HG03066 (cell line): ENCODE data around the gene CECR2.

Experiments used
- ATAC-seq: cut with Tn5 transposase; IDR thresholded peaks from one replicate; pipeline ENCODE4 v1.9.1; 2021; ENCODE audit warnings: low read depth; ENCODE audit not compliant: unreplicated experiment

CECR2 gene

DNA sequence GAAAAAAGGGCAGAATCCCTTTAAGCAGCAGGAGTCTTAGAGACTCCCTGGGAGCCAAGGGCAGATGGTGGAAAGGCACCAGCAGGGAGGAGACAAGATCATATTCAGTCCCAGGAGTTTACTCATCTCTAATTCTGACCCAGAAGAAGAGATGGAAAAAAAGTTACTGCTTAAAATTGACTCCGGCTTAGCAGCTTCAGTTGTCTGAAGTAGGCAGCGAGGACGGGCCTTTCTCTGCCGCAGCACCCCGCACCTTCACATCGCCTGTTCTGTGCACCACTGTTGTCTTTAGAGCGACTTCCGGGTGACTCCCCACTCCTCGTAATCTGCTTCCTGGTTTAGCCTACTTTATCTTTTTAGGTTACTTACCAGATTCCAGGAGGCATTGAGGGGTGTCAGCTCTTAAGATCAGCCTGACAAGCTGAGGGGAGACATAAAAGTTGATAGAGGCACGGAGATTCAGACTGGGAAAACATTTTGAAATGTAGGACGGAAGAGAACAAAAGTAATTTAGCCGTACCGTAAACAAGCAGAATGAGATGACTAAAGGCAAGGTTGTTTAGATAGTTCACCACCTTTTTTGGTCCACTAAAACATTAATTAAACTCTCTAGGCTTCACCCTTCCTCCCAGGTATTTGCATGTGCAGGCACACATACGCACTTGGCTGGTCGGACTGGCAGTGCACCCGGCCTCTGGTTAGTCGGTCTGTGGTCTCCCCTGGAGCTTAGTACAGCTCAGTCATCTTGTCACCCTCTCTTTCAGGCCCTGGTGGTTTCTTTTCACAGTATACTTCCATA lies 74.3 kb downstream of the CECR2 start:
- no peak for ATAC-seq

DNA sequence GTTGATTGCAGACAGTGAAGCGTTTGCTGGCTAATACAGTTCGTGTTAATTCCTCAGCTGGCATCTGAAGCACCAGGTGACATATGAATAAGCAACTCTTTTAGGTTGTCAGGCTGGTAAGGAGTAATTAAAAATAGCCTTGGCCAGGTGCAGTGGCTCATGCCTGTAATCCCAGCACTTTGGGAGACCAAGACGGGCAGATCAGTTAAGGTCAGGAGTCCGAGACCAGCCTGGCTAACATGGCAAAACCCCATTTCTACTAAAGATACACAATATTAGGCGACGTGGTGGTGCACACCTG lies 74.9 kb downstream of the CECR2 start:
- no peak for ATAC-seq

DNA sequence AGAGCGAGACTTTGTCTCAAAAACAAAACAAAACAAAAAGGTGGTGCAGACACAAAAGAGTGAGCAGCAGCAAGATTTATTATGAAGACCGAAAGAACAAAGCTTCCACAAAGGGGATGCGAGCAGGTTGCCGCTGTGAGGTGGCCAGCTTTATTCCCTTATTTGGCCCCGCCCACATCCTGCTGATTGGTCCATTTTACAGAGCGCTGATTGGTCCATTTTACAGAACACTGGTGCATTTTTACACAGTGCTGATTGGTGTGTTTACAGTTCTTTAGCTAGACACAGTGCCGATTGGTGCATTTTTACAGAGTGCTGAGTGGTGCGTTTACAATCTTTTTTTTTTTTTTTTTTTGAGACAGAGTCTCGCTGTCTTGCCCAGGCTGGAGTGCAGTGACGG lies 77.4 kb downstream of the CECR2 start:
- no peak for ATAC-seq

DNA sequence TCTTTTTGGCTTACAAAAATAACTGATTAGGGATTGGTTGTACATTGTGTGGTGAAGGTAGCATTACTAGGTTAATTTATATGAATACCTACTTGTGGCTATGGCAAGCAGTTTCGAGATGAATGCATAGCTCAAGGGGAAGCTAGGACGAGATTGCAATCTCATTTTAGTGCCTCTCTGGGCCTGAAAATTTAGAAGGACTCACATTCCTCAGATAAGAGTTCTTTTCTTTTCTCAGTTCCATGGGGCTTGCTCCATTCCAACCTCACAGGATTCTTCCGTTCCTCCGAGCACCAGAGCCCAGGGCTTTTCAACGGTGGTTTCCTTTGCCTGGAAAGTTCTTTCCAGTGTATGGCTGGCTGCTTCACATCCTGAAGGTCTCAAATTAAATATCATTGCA lies 82.1 kb downstream of the CECR2 start:
- no peak for ATAC-seq

DNA sequence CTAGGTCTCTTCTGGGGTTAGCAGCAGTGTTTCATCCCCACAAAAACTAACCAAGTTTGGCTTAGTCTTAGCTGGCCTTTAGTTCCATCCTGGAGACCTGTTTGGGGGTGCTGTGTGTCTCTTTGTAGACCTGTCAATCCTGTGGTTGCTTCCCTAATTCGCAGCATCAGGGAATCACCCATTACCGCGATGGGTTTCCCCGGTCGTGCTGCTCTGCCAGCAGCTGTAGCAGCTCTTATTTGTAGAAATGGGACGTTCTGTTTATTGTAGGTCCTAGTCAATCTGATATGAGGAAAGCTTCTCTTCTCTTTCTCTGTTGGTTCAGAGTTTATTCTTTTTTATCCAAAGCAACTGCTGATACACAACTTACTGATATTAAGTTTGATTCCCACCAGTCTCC lies 91.6 kb downstream of the CECR2 start:
- no peak for ATAC-seq

DNA sequence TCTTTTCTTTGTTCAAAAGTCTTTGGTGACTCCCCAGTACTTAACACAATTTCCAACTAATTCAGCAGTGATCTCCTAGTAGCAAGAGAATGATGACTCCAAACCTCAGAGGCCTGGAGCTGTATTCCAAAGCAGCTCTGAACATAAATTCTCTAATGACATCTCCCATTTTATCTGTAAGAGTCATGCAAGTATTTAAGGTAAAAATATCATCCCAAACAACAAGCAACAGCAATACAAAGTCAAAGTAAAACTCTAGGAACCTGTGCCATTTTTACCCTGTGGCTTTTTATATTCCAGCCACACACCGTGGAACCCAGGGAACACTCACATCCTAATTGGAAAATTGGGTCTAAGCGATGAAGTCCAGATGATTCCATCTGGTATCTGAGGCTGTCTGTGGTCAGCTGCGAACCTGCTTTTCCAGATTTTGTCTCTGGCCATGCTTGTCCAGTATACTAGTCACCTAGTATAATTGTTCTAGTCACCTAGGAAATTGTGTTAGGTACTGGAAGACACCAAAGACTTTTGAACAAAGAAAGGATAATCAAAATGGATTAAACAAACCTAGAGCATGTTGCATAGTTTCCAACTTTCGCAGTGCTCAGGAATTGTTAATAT lies 101.7 kb downstream of the CECR2 start:
- no peak for ATAC-seq

DNA sequence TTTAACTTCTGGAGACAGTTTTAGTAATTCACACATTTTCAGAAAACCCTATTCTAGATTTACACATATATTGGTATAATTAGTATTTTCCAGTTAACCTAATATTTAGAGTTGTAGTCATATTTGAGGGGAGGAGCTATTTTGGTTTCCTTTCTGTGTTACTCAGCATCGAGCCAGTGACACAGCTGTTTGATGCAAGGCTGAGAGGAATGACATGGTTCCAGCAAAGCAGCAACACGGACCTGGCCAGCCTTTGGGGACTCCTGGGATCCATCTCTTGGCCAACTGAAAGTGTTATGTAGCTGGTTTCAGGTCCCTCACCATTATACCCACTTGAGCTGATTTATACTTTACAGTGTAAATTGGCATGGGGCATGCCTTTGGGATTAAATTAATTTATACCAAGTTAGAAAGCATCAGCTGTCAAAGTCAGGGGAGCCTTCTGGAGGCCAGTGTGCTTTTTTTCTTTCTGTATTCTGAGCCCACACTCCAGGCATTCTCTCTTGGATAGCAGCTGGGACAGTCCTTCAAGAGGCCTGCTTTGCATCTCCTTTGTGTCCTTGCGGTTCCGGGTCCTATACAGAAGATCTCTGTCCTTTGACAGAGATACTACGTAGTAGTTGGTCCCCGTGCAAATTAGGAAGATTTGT lies 102.8 kb downstream of the CECR2 start:
- no peak for ATAC-seq

DNA sequence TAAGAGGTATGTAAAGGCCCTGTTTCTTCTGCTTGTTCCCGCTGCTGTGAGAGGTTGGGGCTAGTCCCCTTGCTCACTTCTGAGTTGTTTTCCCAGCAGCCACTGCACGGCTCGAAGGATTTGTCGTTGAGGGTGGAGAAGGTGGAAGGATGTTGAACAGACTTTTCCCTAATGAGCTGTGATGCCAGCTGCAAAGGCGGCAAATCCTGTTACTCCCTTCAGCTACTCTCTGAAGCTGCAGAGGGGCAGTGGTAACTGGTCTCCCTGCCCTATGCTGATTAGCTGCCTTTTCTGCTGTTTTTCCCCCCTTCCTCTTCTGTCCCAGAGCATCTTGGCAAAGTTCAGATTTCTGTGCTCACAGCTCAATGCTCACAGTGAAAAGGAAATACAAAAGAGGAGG lies 103.7 kb downstream of the CECR2 start:
- no peak for ATAC-seq

DNA sequence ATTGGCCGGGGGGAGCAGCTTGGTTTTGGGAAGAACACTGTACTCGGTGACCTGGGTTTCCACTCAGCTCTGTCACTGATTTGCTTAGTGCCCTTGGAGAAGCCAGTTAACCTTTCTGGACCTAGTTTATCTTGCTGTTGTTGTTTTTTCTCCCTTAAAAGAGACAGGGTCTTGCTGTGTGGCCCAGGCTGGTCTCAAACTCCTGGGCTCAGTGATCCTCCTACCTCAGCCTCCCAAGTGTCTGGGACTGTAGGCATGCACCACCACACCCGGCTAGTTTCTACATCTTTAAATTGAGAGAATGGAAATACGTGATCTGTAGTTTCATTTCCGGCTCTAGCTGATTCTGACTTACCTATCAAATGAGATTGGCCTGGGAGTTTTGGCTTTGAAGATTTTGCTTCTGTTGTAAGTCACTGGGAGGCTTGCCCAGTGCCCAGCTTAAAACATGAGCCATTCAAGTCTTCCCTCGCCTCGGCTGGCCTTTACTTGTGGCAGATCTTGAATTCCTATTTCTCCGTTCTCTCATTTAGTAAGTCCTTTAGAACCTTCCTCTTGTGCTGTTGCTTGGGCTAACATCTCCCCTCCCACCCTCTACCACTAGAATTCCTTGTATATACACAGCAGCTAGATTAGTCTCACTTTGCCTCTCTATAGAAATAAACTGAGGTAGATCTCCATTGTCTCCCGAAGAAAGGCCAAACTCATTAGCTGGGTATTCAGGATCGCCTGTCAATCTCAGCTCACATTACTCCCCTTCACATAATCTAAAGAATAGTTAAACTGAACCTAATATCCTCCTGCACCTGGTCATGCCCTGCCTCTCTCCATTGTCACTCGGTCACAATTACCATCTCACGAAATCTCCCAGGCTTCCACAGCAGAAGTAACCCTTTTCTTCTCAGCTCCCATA lies 106.3 kb downstream of the CECR2 start:
- no peak for ATAC-seq

DNA sequence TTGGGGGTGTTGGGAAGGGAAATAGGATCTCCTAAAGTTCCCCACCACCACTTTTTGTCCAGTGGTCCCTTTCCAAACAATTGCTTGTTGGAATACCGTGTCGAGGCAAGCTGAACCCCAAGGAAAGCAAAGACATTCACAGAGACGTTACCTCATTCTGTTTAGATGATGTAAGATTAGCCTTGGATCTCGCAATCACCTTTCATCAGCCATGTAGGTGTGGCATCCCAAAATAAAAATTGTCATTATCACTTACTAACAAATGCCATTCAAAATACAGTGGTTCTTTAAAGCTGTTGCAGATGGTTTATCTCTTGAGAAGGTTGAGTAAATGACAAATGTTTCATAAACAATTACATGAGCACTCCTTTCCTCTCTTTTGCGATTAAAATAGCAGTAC lies 107.6 kb downstream of the CECR2 start:
- no peak for ATAC-seq

DNA sequence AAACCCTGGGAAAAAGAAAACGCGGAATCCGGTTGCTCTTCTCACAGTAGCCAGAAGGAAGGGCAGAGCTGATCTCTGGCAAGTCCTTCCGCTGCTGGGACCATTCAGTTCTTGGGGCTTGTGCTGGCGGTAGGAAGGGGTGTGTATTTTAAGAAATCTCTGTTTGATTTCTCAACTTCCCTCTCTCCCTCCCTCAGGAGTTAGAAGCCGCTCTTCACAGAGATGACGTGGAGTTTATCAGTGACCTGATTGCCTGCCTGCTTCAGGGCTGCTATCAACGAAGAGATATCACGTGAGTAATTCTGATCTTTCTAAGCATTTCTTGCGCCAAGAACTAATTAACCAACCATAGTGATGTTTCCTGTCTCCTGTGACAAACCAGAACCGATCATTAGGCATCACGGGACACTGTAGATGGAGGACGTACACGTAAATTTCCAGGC lies 108.2 kb downstream of the CECR2 start:
- no peak for ATAC-seq

DNA sequence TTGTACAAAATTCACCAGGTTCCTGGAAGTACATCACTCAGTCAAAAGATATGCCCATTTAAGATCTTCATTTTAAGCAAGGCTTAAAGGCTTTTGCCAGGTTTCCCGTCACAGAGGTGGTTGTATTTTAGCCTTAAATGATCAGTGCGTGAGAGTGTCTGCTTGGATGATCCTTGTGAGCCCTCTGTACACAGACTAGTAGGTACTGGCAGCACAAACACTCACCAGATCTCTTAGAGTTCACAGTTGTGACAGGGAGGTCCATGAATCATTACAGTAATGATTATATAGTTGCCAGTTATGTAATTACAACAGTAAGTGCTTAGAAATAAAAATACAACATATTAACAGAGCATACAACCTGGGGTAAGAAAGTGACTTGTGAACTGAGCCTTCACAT lies 109.9 kb downstream of the CECR2 start:
- ATAC-seq, result no peak

DNA sequence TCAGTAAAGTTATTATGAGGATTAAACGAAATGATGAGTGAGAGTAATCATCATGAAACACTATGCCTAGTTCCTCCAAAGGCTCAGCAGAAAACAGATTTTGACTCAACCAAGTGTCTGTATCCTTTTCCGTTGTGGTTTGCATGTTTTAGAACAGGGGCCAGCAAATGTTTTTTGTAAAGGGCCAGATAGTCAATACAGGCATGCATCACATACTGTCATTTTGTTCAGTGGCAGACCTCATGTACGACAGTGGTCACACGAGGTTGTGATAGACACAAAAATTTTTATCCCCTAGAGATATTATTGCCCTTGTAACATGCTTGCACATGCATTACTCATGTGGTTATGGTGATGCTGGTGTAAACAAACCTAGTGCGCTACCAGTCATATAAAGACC lies 112.2 kb downstream of the CECR2 start:
- ATAC-seq, result no peak

DNA sequence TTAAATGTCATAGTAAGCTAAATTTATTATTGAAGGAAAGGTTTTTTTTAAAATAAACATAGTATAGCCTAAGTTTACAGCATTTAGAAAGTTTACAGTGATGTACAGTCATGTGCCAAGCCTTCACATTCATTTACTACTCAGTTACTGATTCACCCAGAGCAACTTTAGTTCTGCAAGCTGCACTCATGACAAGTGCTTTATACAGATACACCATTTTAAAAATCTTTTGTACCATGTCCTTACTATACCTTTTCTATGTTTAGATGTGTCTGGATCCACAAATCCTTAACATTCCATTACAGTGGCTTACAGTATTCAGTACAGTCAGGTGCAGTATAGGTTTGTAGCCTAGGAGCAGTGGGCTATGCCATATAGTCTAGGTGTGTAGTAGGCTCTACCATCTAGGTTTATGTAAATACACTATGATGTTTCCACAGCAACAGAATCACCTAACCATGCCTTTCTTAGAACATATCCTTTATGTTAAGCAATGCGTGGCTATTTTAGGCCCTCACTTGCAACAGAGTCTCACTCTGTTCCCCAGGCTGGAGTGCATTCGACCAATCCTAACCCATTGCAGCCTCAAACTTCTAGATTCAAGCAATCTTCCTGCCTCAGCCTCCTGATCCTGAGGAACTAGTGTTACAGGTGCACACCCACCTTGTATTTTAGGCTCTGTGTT lies 114.6 kb downstream of the CECR2 start:
- no peak for ATAC-seq

DNA sequence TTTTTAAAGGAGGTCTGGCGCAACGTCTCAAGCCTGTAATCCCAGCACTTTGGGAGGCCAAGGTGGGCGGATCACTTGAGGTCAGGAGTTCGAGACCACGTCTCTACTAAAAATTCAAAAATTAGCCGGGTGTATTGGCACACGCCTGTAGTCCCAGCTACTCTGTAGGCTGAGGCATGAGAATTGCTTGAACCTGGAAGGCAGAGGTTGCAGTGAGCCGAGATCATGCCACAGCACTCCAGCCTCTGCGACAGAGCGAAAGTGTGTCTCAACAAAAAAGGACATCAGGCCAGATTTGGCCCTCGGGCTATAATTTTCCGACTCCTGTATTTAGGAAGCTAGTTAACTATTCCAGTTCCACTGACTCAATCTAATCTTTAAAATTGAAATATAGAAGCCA lies 115.3 kb downstream of the CECR2 start:
- no peak for ATAC-seq

DNA sequence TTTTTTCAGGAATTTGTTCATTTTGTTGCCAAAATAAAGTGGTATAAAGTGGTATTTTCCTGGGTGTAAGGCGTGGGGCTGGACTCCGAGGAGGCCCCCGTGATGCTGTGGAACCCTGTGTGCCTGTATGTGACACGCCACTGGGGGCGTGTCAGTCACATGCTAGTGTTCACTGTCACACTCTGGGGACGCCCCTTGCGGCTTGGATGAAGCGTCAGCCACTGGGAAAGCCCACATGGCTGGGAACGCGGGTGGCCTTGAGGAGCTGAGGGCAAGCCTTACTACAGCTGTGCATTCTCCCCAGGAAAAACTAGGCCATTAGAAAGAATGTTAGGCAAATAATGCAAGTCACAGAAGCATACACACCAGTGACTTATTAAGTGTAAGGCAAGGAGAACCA lies 117.1 kb downstream of the CECR2 start:
- no peak for ATAC-seq

DNA sequence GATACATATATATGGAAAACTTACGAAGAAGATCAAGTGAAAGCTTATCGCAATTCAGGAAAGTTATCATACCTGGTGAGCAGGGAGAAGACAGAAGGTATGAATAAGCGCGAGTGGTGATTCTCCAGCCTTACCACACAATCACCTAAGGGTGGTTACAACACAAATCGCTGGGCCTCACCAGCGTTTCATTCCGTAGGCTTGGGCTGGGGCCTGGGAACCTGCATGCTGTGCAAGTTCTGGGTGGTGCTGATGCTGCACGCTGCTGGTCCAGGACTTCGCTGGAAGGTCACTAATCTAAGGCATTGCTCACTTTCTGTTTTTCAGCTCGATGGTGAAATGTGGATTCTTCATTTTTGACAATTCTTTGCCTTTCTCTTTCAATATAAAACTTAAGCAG lies 117.5 kb downstream of the CECR2 start:
- ATAC-seq, result no peak

DNA sequence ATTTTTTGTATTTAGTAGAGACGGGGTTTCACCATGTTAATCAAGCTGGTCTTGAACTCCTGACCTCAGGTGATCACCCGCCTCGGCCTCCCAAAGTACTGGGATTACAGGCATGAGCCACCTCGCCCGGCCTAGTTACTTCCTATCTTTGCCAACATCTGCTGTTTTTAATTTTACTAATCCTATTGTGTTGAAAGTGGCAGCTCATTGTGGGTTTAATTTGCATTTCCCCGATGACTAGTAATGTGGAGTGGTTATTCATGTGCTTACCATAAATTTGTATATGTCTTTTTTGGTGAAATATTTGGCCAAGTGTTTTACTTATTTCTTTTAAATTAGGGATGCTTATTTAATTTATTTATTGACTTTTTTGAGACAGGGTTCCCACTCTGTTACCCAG lies 119.8 kb downstream of the CECR2 start:
- ATAC-seq, result no peak

DNA sequence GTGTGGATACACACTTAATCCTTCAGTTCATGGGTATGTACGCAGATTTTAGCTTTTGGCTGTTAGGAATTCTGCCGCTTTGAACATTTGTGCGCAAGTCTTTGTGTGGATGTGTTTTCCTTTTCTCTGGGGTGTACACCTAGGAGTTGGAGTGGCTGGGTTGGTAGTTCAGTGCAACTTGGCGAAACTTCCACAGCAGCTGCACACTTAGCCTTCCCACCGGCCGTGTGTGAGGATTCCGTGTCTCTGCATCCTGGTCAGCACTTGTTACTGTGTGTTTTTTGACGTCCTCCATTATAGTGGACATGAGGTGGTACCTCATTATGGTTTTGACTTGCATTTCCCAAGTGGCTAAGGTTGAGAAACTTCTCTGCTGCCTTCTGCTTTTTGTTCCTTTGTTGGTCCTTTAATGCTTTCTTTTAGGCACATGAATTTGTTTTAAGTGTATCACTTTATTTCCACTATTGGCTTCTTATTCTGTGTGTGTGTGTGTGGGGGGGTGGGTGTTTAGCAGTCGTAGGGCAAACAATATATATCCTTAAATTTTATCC lies 121.9 kb downstream of the CECR2 start:
- ATAC-seq, result no peak

DNA sequence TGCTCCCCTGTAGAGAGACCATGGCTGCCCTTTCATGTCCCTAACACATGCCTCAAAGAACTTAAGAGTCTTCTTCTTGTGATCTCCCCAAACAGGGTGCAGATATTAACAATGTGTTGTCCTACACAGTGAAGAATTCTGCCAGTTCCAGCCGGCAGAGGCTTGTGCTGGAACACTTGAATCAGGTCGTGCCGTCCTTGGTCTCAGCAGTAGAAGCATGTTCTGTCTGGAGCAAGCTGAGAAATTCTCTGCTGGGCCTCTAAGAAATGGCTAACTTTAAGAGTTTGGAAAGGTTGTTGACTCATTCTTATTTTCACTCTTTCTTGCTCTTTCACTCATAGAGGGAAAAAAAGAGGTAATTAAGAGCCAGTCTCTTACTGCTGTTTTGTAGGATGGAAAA lies 123.0 kb downstream of the CECR2 start:
- ATAC-seq, result no peak
